Type B pancreatic cell (in vitro differentiated cells): ENCODE measurements around the gene LMO3. TPM values are rescaled to one million over a fixed set of nuclear protein-coding genes. Genes with fewer than 3 reads are reported as not detected.

Experiments
- DNase-seq: peaks from one replicate; pipeline ENCODE4 v3.0.0; 2021; ENCODE audit warnings: mixed read lengths; ENCODE audit not compliant: unreplicated experiment; ENCODE audit errors: extremely low spot score
- H3K27ac Mint-ChIP-seq: 2 replicates; pipeline ENCODE4 v1.8.0; 2021; ENCODE audit warnings: mild to moderate bottlenecking, mixed read lengths
- H3K27me3 Mint-ChIP-seq: 2 replicates; pipeline ENCODE4 v1.8.0; 2021; ENCODE audit warnings: mixed read lengths
- H3K36me3 Mint-ChIP-seq: 2 replicates; pipeline ENCODE4 v1.8.0; 2021; ENCODE audit warnings: mixed read lengths
- H3K4me1 Mint-ChIP-seq: one replicate; pipeline ENCODE4 v1.8.0; 2021; ENCODE audit warnings: mixed read lengths; ENCODE audit not compliant: unreplicated experiment
- H3K4me3 Mint-ChIP-seq: 2 replicates; pipeline ENCODE4 v1.8.0; 2021; ENCODE audit warnings: mild to moderate bottlenecking, mixed read lengths
- H3K9me3 Mint-ChIP-seq: 2 replicates; pipeline ENCODE4 v1.8.0; 2021; ENCODE audit warnings: mixed read lengths
- total RNA-seq: library from RNA; stranded (reverse); gene quantifications from 2 replicates; pipeline ENCODE4 v1.2.1, GENCODE V29; 2021; ENCODE audit warnings: low replicate concordance
- TF ChIP-seq, protein P1 (sequence below): fragments of 200-600 bp; sonication (generic); conservative IDR thresholded peaks from 2 replicates; pipeline ENCODE4 v1.5.0; 2021; ENCODE audit warnings: antibody characterized with exemption, mild to moderate bottlenecking

LMO3 gene
- total RNA-seq, 1 donor from 2014 or later = 4.4 TPM

DNA sequence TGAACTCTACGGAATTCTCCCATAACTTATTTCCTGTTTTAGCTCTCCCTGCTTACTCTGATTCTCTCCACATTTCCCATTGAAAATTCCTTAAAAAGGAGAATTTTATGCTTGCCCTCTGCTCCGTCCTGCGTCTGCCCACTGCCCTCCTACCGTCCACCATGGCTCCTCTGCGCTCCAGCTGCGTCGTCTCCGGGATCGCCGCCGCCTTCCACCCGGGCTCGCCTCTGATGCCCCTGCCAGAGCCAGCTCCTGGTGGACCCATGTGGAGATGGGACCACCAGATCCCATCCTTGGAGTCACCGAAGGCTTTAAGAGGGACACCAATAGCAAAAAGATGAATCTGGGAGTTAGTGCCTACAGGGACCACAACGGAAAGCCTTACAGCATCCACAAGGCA lies 92.7 kb downstream of the LMO3 start:
- H3K27me3 Mint-ChIP-seq = no peaks in the 10 kb centered on the region
- H3K4me3 Mint-ChIP-seq = no peak overlapping the region
- TF ChIP-seq, protein P1, sequence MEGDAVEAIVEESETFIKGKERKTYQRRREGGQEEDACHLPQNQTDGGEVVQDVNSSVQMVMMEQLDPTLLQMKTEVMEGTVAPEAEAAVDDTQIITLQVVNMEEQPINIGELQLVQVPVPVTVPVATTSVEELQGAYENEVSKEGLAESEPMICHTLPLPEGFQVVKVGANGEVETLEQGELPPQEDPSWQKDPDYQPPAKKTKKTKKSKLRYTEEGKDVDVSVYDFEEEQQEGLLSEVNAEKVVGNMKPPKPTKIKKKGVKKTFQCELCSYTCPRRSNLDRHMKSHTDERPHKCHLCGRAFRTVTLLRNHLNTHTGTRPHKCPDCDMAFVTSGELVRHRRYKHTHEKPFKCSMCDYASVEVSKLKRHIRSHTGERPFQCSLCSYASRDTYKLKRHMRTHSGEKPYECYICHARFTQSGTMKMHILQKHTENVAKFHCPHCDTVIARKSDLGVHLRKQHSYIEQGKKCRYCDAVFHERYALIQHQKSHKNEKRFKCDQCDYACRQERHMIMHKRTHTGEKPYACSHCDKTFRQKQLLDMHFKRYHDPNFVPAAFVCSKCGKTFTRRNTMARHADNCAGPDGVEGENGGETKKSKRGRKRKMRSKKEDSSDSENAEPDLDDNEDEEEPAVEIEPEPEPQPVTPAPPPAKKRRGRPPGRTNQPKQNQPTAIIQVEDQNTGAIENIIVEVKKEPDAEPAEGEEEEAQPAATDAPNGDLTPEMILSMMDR = no peak
- no peak overlapping the region for H3K27ac Mint-ChIP-seq
- DNase-seq = no peak
- H3K36me3 Mint-ChIP-seq = no peaks in the 10 kb centered on the region
- H3K4me1 Mint-ChIP-seq = no peaks in the 10 kb centered on the region
- H3K9me3 Mint-ChIP-seq = no peaks in the 10 kb centered on the region

GRCh38 chr12:16509411-16509810 lies 96.6 kb downstream of the LMO3 start:
- H3K9me3 Mint-ChIP-seq = no peaks in the 10 kb centered on the region
- no peak overlapping the region for H3K27ac Mint-ChIP-seq
- peaks cover 7% of the 10 kb centered on the region for H3K27me3 Mint-ChIP-seq
- TF ChIP-seq, protein P1 = no peak
- no peaks in the 10 kb centered on the region for H3K36me3 Mint-ChIP-seq
- H3K4me3 Mint-ChIP-seq = no peak overlapping the region
- H3K4me1 Mint-ChIP-seq = no peaks in the 10 kb centered on the region
- DNase-seq = no peak

DNA sequence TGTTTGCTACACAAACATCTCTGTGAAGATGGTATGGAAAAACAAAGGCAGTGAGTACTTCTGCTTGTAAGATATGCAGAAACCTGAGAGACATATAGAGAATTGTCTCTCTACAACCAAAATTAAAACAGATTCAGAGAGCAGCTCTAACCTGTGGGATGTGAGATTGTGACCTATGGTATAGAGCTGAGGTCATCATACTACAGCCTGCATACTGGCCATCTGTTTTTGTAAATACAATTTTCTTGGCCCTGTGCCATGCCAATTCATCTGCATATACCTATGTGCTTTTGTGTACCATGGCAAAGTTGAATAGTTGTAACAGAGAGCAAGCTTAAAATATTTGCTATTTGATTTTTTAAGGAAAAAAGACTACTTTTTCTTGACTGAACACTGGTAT lies 99.6 kb downstream of the LMO3 start:
- no peak for DNase-seq
- TF ChIP-seq, protein P1 = no peak
- H3K4me1 Mint-ChIP-seq = no peaks in the 10 kb centered on the region
- no peaks in the 10 kb centered on the region for H3K9me3 Mint-ChIP-seq
- no peak overlapping the region for H3K27ac Mint-ChIP-seq
- H3K4me3 Mint-ChIP-seq = no peak overlapping the region
- H3K27me3 Mint-ChIP-seq = peaks cover 11% of the 10 kb centered on the region
- no peaks in the 10 kb centered on the region for H3K36me3 Mint-ChIP-seq

- Mint-ChIP-seq H3K27ac (no peak overlapping the region), H3K4me1 (no peaks in the 10 kb centered on the region), H3K4me3 (no peak overlapping the region), H3K36me3 (no peaks in the 10 kb centered on the region), H3K9me3 (no peaks in the 10 kb centered on the region), H3K27me3 (peaks cover 11% of the 10 kb centered on the region)
- TF ChIP-seq, protein P1 = no peak
- DNase-seq = no peak
Observed at GRCh38 chr12:16504200-16504599, 101.8 kb downstream of the LMO3 start.

- no peak for DNase-seq
- no peak overlapping the region for H3K27ac Mint-ChIP-seq
- H3K9me3 Mint-ChIP-seq = no peaks in the 10 kb centered on the region
- H3K27me3 Mint-ChIP-seq = peaks cover 19% of the 10 kb centered on the region
- H3K36me3 Mint-ChIP-seq = no peaks in the 10 kb centered on the region
- H3K4me3 Mint-ChIP-seq = no peak overlapping the region
- H3K4me1 Mint-ChIP-seq = no peaks in the 10 kb centered on the region
- TF ChIP-seq, protein P1 = no peak
Observed at GRCh38 chr12:16499611-16500010, 106.4 kb downstream of the LMO3 start.
